ENCODE data around the gene GNPTAB. TPM values are rescaled to one million over a fixed set of nuclear protein-coding genes. Genes with fewer than 3 reads are reported as not detected.
A peak's percentile ranks its signal among the peaks of the same experiment; 100 is the strongest.

GNPTAB gene
- total and polyA plus RNA-seq, 11 donors = 18.0 to 61.2 (median 44.9) TPM

GRCh38 chr12:101767537-101767936 lies 63.2 kb downstream of the GNPTAB start:
- ATAC-seq (no peak), DNase-seq (no peak)
- H3K9me3 ChIP-seq = no peaks in the 10 kb centered on the region
- WGBS, 4 donors = 86 to 100% (median 98%) methylated on average over 1 of the region's 1 CpG
- no peaks in the 10 kb centered on the region for H3K27me3 ChIP-seq
- H3K36me3 ChIP-seq = peaks cover 0 to 85% (median 58%) of the 10 kb centered on the region in 9 donors
- no peak overlapping the region for H3K27ac ChIP-seq
- peaks cover 0 to 28% (median 0%) of the 10 kb centered on the region in 12 donors for H3K4me1 ChIP-seq
- intact Hi-C loops (cut with DNase I) = no loop called here
- TF ChIP-seq CTCF (IDR thresholded peaks at IDR 0.05) (no peak), POLR2A (IDR thresholded peaks at IDR 0.05) (no peak)
- no peak overlapping the region for H3K4me3 ChIP-seq

GRCh38 chr12:101764051-101764792 lies 66.5 kb downstream of the GNPTAB start:
- Histone ChIP-seq H3K9me3 (no peaks in the 10 kb centered on the region), H3K36me3 (peaks cover 0 to 89% (median 56%) of the 10 kb centered on the region in 9 donors), H3K4me3 (no peak overlapping the region), H3K27ac (peak overlapping the region in 1 of 12 donors; percentile 73), H3K27me3 (no peaks in the 10 kb centered on the region), H3K4me1 (peaks cover 0 to 26% (median 0%) of the 10 kb centered on the region in 12 donors)
- TF ChIP-seq CTCF (IDR thresholded peaks at IDR 0.05) = no peak
- no peak for TF ChIP-seq POLR2A (IDR thresholded peaks at IDR 0.05)
- no peak for ATAC-seq
- intact Hi-C loops (cut with DNase I) = loop anchor here in 2 of 10 donors (5.0 kb wide), 2 partner anchors 347 to 352 kb away; no protein-coding TSS in a partner anchor
- no peak for DNase-seq
- 66 to 76% (median 69%) methylated on average over 5 of the region's 5 CpGs for WGBS, 4 donors

GRCh38 chr12:101763246-101763931 lies 67.4 kb downstream of the GNPTAB start:
- no peak for TF ChIP-seq CTCF (IDR thresholded peaks at IDR 0.05)
- TF ChIP-seq POLR2A (IDR thresholded peaks at IDR 0.05) = no peak
- peak overlapping the region in 1 of 12 donors; percentile 73 for H3K27ac ChIP-seq

GRCh38 chr12:101761781-101762180 lies 69.0 kb downstream of the GNPTAB start:
- Histone ChIP-seq H3K4me1 (peaks cover 0 to 26% (median 0%) of the 10 kb centered on the region in 12 donors), H3K9me3 (no peaks in the 10 kb centered on the region), H3K27ac (no peak overlapping the region), H3K36me3 (peaks cover 0 to 84% (median 52%) of the 10 kb centered on the region in 9 donors), H3K27me3 (no peaks in the 10 kb centered on the region), H3K4me3 (no peak overlapping the region)
- TF ChIP-seq POLR2A (IDR thresholded peaks at IDR 0.05) = no peak
- no peak for TF ChIP-seq CTCF (IDR thresholded peaks at IDR 0.05)
- 93 to 97% (median 95%) methylated on average over 4 of the region's 4 CpGs for WGBS, 4 donors
- intact Hi-C loops (cut with DNase I) = loop anchor here in 2 of 10 donors (5.0 kb wide), 2 partner anchors 344 to 349 kb away; no protein-coding TSS in a partner anchor
- no peak for ATAC-seq
- no peak for DNase-seq

More at GRCh38 chr12:101763246-101763931, 67.4 kb downstream of the GNPTAB start:
- ATAC-seq (peak; percentile 23 to 63 (median 54)), DNase-seq (no peak)
- H3K27me3 ChIP-seq = no peaks in the 10 kb centered on the region
- H3K36me3 ChIP-seq = peaks cover 0 to 86% (median 54%) of the 10 kb centered on the region in 9 donors
- H3K4me3 ChIP-seq = no peak overlapping the region
- intact Hi-C loops (cut with DNase I) = loop anchor here in 2 of 10 donors (5.0 kb wide), 2 partner anchors 346 to 351 kb away; no protein-coding TSS in a partner anchor
- WGBS, 4 donors = 70 to 77% (median 72%) methylated on average over 6 of the region's 6 CpGs
- H3K4me1 ChIP-seq = peaks cover 0 to 26% (median 0%) of the 10 kb centered on the region in 12 donors
- no peaks in the 10 kb centered on the region for H3K9me3 ChIP-seq
